COR-L47 (cell line): ENCODE measurements around the gene RDH11.
"Not testable (repeated sequence)": the region's sequence is repeated elsewhere in the genome, so short reads cannot be mapped to it uniquely, and the experiment has no call there.

Experiments used
- DNase-seq: peaks from one replicate; lab custom pipeline; 2025; lab: John Stamatoyannopoulos, UW

Gene RDH11

DNA sequence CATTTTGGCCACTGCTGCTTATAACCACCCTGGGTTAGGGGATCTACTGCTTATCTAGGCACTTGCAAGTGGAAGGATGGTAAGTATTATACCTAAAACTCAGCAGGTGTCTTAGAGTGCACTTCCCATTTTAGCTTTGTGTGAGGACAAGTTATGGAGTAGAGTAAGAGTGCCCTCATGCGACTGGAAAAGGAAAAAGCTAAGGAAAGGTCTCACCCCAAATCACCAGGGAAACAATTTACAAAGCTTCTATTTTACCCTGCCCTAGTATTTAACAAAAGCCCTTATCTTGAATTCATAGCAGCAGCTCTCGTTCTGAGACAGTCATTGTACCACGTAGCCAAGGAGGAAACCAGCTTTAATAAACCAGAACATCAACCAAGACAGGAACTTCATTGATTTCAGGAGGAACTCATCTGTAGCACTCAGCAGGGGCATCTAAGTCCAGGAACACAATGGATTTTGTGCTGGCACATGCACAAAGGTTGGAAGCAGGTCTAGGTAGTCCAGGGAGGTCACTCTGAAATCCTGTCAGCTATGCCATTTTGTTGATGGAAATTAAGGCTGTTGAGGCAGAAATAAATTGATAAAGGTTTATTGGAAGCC is 9.0 kb upstream of the RDH11 start:
- DNase-seq = peak; percentile 42

DNA sequence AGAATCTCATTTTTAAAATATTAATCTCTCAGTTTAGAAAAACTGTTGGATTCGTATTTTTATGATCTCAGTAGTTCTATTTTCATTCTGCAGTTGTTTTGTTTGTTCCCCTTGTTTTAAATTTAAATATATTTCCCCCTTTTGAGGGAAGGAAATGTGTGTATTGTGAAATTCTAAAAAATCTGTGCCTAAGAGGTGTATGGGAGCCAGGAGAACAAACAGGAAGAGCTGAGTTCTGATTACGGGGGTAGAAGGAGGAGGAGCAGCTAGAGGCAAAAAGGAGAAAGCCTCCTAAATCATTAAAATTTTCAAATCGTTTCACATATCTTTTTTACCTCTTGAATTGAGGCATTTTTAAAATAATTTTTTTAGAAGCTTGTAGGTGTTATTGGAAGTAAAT is 8.4 kb upstream of the RDH11 start:
- no peak for DNase-seq

DNA sequence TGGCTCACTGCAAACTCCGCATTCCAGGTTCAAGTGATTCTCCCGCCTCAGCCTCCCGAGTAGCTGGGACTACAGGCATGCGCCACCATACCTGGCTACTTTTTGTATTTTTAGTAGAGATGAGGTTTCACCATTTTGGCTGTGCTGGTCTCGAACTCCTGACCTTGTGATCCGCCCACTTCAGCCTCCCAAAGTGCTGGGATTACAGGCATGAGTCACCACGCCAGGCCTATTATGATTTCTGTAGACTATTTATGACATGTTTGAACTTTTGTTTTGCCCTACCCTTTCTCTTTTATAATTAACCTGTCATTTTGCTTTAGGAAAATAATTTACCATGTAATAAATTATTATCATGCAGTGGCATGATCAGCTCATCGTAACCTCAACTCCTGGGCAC is 5.9 kb upstream of the RDH11 start, which contains the start of gene RDH12:
TSS of gene RDH12 (plus strand) at position 395 of the 400 bp plus-strand sequence. CDS start 20,757 bp downstream, outside the sequence.
- not testable (repeated sequence) for DNase-seq

DNA sequence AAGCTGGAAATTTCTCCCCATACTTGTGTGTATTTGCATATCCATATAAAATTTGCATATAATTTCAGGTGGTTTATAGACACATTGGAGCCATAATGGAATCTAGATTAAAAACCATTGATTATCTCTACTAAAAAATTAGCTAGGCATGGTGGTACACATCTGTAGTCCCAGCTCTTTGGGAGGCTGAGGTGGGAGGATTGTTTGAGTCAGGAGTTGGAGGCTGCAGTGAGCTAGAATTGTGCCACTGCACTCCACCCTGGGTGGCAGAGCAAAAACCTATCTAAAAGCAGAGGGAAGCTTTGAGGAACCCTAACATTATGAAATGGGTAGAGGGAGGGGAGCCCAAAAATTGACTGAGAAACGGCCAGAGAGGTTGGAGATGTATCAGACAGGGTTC is 2.6 kb upstream of the RDH11 start:
- no peak for DNase-seq

DNA sequence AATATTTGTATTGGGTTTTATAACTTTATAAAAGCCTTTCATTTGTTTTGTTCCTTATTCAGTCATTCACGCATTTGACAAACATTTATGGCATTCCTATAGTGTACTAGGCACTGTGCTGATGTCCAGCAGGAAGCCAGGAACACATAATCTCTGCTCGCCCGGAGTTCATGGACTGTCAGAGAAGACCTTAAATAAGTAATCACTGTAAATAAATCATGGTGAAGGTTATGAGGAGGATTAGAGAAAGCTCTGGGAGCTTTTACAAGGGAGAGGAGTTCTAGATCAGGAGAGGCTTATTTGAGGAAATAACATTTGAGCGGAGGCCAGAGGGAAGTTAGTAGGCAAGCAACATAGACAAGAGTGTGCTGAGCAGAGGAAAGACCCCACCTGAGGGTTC is 1.4 kb upstream of the RDH11 start:
- DNase-seq = no peak

DNA sequence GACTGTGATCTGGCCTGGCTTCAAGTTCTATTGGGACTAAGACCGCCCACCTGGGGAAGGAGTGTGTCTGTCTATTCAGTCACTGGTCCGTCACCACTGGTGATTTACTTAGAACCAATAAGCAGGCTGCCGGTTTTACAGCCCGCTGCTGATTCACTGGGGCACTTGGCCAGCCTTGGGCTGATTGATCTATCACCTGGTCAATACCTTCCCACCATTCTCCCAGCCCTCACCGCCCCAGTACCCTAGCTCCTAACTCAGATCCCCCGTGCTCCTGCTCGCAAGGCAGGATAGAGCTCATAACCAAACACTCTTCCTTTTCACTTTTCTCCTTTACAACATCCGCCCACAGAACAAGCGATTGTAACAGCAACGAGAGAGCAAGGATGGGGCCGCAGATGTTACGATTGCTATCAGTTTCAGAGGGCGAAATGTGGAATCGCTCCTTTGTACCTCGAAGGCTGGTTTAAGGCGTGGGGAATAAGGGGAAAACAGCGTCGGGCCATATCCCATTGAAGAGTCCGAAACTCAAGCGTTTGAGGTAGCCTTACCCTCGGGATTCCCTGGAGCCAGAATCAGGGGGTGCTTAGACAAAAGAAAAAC is 672 bp downstream of the RDH11 start:
- peak; percentile 68 for DNase-seq

DNA sequence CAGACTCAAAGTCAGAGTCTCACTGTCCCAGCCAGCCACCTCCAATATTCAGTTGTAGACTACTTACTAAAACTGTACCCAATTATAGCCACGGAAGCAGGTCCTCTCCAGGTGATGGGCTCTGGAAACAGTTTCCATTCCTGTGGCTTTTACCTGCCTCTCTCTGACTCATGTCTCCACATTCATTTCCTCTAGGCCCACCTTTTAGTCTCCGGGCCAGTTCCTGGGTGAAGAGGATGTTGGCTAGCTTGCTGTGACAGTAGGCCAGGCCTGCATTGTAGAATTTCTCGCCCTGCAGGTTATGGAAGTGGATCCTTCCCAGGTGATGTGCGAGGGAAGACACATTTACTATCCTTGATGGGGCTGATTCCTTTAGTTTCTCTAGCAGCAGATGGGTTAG is 5.6 kb downstream of the RDH11 start:
- no peak for DNase-seq

DNA sequence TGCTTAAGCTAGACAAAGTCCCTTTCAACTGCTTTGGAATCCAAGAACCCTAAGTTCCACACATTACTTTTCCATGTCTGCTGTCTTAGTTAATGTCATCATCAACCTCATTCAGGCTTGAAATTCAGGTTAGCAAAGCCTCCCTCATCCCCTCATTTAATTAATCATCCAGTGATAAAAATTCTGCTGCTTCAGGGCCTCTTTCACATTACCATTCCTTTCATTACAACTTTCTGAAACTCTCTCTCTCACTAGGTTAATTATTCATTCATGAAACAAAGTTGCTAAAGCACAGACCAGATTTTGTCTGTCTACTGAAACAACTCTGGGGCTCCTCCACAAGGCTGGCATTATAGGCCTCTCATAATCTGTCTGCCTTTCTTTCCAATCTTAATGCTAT is 11.7 kb downstream of the RDH11 start:
- no peak for DNase-seq

DNA sequence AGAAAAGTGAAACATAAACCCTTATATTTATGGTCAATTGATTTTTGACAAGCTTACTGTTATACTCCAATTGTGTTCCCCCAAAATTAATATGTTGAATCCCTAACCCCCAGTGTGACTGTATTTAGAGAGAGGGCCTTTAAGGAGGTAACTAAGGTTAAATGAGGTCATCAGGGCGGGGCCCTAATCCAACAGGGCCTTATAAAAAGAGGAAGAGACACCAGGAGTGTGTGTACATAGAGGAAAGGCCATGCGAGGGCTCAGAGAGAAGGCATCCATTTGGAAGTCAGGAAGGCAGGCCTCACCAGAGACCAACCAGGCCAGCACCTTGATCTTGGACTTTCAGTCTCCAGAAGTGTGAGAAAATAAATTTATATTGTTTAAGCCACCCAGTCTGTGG is 14.6 kb downstream of the RDH11 start:
- DNase-seq = no peak

DNA sequence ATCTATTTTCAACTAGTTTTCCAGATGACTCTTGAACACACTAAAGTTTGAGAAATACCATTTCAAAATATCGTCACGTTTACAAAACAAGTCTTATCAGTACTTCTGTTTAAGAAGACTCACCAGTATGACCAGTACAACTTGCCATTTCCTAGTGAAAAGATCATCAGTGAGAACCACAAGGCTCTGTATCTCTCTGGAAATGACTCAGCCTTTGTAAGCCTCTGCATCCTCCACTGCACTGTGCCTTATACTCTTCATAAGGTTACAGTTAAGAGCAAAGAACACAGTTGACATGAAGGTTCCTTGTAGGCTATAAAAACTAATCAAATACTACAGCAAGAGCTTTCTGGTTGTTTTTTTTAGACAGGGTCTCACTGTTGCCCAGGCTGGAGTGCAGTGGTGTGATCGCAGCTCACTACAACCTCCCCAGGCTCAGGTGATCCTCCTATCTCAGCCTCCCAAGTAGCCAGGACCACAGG is 15.4 kb downstream of the RDH11 start:
- DNase-seq = no peak

DNA sequence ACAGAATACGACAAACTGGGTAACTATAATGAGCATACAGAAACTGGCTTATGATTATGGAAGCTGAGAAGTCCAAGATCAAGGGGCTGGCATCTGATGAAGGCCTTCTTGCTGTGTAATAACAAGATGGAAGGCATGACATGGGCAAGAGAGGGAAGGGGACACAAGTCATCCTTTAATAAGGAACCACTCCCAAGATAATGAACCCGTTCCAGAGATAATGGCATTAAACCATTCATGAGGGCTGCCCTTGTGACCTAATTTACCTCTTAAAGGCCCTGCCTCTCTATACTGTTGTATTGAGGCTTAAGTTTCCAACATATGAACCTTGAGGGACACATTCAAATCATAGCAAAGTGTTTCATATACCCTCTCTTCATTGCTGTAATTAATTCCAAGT is 16.6 kb downstream of the RDH11 start:
- no peak for DNase-seq

DNA sequence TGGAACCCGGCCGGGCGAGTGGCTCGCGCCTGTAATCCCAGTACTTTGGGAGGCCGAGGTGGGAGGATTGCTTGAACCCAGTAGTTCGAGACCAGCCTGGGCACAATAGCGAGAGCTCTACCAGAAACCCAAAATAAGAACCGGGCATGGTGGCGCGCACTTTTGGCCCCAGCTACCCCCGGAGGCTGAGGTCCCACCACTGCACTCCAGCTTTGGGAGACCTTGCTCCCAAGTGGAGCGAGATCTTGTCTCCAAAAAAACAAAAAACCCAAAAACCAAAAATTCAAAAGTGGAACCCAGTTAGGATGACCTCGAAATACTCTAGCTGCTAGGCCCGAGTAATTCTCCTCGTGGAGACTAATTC is 20.4 kb downstream of the RDH11 start:
- no peak for DNase-seq

DNA sequence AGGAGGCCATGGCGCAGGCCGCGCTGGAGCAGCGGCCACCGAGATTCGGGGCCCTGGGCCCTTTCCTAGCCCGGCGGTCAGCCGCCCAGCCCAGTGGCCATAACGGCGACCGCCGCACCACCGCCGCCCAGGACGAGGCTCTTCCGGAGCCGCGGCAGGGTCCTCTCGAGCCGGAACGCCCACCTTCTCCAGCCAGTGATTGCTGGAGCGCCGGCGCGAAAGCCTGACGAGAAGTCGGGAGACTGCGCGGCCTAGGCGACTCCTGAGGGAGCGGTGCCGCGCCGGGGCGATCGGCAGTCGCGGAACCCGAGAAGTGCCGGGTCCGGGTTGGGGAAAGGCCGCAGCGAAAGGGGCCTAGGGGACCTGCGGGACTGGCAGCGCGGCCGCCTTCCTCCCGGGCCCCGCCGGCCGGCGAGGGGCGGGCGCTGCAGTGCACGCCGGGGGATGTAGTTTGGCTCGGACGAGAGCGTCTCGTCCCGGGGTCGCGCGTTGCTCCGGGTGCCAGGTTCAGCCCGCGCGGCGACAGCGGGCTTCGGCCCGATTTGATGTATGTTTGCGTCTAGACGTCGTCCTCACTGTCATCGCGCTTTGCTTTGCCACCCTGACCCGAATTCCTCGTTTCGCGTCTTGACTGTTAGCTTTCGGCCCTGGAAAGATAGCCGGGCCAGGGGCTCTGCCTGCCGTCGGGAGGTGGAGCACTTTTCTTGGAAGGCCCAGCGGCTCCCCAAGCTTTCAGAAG is 20.9 kb downstream of the RDH11 start, which contains the start of gene VTI1B:
TSS of gene VTI1B (minus strand) at position 153 of the 739 bp plus-strand sequence. CDS start at position 10, 143 bp downstream.
- peak; percentile 71 for DNase-seq

DNA sequence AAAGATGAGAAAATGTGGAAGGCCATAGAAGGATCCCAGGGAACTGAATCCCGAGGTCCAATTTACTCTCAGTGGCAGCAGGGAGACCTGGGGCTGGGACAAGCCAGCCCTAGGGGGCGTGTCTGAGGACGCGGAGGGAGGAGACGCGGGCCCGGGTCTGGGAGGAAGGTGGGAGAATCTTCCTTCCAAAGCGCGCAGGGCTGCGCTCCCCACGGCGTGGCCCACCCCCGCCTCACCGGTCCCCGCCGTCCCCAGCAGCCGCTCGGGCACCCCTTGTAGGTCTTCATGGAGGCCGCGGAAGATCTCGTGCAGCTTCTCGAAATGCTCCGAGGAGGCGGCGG is 21.5 kb downstream of the RDH11 start:
- DNase-seq = peak; percentile 43

DNA sequence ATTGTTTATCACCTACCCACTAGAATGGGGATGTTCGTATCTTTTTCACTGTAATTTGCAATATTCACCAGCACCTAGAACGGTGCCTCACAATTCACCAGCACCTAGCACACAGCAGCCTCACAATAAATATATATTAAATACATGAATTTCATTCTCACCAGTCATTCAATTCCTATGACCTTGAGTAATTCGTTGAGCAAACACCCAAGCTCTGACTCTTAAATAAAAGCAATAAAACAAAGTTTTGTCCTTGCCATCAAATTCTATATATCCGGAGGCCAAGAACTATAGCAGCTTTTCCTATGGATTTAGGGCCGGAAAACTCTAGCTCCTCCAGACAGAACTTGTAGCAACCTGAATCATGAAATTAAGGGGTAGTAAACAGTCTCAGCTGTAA is 22.1 kb downstream of the RDH11 start:
- no peak for DNase-seq

DNA sequence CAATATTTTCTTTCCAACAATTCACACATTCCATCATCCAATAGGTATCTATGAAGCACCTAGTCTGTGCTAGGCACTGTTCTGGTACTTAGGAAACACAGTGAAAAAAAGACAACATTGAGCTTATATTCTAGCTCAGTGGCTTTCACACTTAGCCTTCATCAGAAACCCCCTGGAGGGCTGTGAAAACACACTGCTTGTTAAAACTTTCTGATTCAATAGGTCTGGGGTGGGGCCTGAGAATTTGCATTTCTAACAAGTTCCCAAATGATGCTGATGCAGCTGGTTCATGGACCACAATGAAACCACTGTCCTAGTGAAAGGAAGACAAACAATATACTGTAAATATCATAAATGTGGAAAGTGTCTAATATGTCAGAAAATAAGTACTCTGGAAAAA is 27.0 kb downstream of the RDH11 start:
- no peak for DNase-seq

DNA sequence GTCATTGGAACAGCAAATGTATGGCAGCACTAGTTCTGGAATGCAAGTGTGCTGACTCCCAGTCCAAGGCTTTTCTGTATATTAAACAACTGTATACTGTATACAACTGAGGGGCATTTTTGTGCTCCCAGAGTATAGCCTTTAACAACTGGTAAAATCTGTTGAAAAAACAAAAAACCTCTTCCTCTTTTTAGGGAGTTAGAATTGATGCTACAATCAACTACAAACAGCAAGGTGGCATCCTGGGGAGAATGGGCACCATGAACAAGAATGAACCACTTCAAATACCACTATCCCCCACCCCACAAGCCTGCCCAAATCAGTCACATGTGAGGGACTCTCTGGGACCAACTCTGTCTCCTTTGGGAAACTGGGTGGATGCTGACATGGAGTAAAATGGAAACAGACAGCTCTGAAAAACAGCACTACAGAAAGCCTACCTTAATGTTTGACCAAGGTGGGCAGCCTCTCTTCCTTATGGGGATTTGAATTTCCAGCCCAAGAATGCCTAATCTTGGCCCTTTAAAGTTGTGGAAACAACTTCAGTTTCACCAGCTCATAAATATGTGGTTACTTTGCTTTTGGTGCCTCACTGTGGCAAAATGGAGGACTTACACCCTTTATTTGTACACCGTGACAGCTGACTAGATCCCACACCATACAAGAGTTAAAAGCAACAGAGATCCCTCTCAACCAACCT is 28.7 kb downstream of the RDH11 start:
- DNase-seq = peak; percentile 4

DNA sequence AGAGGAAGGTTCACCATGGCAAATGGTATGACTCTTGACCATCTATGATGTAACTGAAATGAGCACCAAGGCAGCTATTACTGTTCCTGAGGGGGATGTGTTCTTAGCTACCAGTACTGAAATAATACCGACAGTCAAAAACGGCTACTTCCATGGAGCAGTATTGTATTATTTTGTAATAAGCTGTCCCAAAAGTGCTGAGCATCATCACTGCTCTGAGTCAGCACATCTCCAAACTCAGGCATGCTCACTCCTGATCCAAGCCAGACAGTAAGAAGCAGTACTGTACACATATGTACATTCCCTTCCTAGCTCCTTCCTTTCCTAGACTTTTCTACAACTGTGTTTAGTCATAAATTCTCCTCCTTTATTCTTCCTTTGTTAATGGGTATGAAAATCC is 29.7 kb downstream of the RDH11 start:
- no peak for DNase-seq

DNA sequence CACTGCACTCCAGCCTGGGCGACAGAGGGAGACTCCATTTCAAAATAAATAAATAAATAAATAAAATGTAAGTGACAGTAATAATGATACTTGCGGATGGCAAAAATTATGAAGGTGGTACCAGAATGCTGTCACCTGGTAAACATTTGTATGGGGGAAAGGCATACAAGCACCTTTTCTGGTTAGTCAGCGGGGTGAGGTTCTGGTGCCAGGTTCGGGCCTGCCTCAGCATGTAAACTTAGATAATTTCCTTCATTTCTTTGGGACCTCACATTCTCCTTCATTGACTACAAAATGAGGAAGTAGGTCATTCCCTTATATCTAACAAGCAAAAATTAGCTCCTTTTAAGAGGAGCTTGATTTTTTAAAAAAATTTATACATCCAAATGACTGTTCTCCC is 31.9 kb downstream of the RDH11 start:
- no peak for DNase-seq

DNA sequence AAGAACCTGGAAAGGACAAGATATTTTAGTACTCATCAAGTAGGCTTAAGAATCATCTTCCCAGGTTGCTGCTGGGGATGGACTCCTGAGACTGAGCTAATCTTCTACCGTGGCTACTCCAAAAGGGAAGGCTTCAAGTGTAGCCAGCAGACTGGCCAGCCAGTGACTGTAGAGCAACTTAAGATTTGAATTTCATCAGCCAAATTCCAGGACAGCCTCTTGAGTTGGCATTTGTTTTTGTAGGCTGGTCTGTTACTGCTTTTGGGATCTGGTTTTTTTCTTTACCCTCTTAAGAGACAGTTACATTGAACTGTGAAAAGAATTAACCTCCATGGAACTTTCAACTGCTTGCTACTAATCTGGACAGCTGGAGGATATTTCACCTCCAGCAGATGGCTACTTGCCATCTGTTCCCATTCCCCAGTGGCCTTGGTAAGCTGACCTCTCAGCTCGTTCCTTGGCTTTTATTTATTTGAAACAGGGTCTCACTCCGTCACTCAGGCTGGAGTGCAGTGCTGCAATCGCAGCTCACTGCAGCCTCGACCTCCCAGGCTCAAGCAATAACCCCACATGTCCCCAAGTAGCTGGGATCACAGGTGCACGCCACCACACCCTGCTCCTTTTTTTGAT is 41.8 kb downstream of the RDH11 start:
- DNase-seq = no peak

DNA sequence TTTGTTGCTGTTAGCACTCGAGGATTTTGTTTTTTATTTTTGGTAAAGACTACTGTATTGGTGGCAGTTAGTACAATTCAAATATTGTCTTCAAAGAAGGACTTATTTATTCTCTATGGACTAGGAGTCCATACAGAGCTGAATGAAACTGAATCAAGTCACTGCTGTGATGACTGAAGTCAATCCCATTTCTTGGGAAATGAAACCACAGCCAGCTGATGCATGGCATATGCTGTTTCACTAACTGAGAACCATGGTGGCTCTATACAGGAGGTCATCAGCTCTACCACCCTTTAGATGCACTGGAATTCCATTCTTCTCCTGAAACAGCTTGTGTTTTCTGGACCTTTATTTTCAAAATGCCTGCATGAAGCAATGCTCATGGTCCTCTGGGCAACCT is 43.4 kb downstream of the RDH11 start:
- no peak for DNase-seq

DNA sequence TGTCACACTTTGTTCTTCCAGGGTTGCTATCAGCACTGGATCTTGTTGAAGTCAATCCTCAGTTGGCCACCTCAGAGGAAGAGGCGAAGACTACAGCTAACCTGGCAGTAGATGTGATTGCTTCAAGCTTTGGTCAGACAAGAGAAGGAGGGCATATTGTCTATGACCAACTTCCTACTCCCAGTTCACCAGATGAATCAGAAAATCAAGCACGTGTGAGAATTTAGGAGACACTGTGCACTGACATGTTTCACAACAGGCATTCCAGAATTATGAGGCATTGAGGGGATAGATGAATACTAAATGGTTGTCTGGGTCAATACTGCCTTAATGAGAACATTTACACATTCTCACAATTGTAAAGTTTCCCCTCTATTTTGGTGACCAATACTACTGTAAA is 44.9 kb downstream of the RDH11 start:
- no peak for DNase-seq
